ENCODE data around the gene IGF2. TPM values are rescaled to one million over a fixed set of nuclear protein-coding genes. Genes with fewer than 3 reads are reported as not detected.
A peak's percentile ranks its signal among the peaks of the same experiment; 100 is the strongest.

The IGF2 gene
- total RNA-seq, 1 donor from 2014 or later, result 8.8 TPM

GRCh38 chr11:2169005-2169378 is 29.8 kb upstream of the IGF2 start:
- peaks cover 40% of the 10 kb centered on the region for H3K27me3 ChIP-seq
- no peak for DNase-seq

GRCh38 chr11:2168286-2169004 is 29.3 kb upstream of the IGF2 start:
- no peak overlapping the region for H3K27ac ChIP-seq
- H3K27me3 ChIP-seq, result peaks cover 40% of the 10 kb centered on the region
- intact Hi-C loops (cut with DNase I), result no loop called here
- no peak overlapping the region for H3K4me3 ChIP-seq
- H3K9me3 ChIP-seq, result no peaks in the 10 kb centered on the region
- H3K4me1 ChIP-seq, result peaks cover 3% of the 10 kb centered on the region
- no peaks in the 10 kb centered on the region for H3K36me3 ChIP-seq
- DNase-seq (no peak), ATAC-seq (no peak)
- TF ChIP-seq CTCF (IDR thresholded peaks at IDR 0.05), result no peak

More at GRCh38 chr11:2169005-2169378, 29.8 kb upstream of the IGF2 start:
- no peak overlapping the region for H3K4me3 ChIP-seq
- H3K36me3 ChIP-seq, result no peaks in the 10 kb centered on the region
- no peak for TF ChIP-seq CTCF (IDR thresholded peaks at IDR 0.05)
- H3K4me1 ChIP-seq, result peaks cover 3% of the 10 kb centered on the region
- intact Hi-C loops (cut with DNase I), result no loop called here
- no peak for ATAC-seq
- no peaks in the 10 kb centered on the region for H3K9me3 ChIP-seq
- H3K27ac ChIP-seq, result no peak overlapping the region

- no peaks in the 10 kb centered on the region for H3K9me3 ChIP-seq
- H3K27ac ChIP-seq, result no peak overlapping the region
- peaks cover 3% of the 10 kb centered on the region for H3K4me1 ChIP-seq
- H3K36me3 ChIP-seq, result no peaks in the 10 kb centered on the region
- DNase-seq (no peak), ATAC-seq (no peak)
- no peak overlapping the region for H3K4me3 ChIP-seq
- no peak for TF ChIP-seq CTCF (IDR thresholded peaks at IDR 0.05)
- intact Hi-C loops (cut with DNase I), result no loop called here
- H3K27me3 ChIP-seq, result peaks cover 42% of the 10 kb centered on the region
Observed at GRCh38 chr11:2167141-2168045, 28.2 kb upstream of the IGF2 start.

GRCh38 chr11:2166091-2166851 is 27.1 kb upstream of the IGF2 start:
- peak; percentile 59 for TF ChIP-seq CTCF (IDR thresholded peaks at IDR 0.05)
- intact Hi-C loops (cut with DNase I), result no loop called here
- Histone ChIP-seq H3K9me3 (no peaks in the 10 kb centered on the region), H3K4me3 (peak overlapping the region; percentile 11), H3K4me1 (peaks cover 3% of the 10 kb centered on the region), H3K27me3 (peaks cover 45% of the 10 kb centered on the region), H3K27ac (no peak overlapping the region), H3K36me3 (no peaks in the 10 kb centered on the region)
- DNase-seq (no peak), ATAC-seq (peak; percentile 55)

- H3K27ac ChIP-seq, result no peak overlapping the region
Observed at GRCh38 chr11:2165571-2165970, 26.4 kb upstream of the IGF2 start.

More at GRCh38 chr11:2165571-2165970, 26.4 kb upstream of the IGF2 start:
- ATAC-seq (no peak), DNase-seq (no peak)
- H3K4me1 ChIP-seq, result peaks cover 3% of the 10 kb centered on the region
- TF ChIP-seq CTCF (IDR thresholded peaks at IDR 0.05), result no peak
- H3K27me3 ChIP-seq, result peaks cover 52% of the 10 kb centered on the region
- no peaks in the 10 kb centered on the region for H3K9me3 ChIP-seq
- no peak overlapping the region for H3K4me3 ChIP-seq
- no peaks in the 10 kb centered on the region for H3K36me3 ChIP-seq
- intact Hi-C loops (cut with DNase I), result no loop called here
